Measurements from ENCODE around the gene MITF. TPM values are rescaled to one million over a fixed set of nuclear protein-coding genes. Genes with fewer than 3 reads are reported as not detected.

MITF gene
- total RNA-seq, 1 experiment from 2014 or later = 1.9 TPM

- TF ChIP-seq EGR1 (IDR thresholded peaks at IDR 0.05; ENCODE audit: low read depth) (no peak), CBX3 (IDR thresholded peaks at IDR 0.05; ENCODE audit: low read depth) (no peak)
Measured at GRCh38 chr3:69938061-69938460, 198.8 kb downstream of the MITF start (continued).

GRCh38 chr3:69938931-69939330 lies 199.7 kb downstream of the MITF start:
- TF ChIP-seq CBX3 (IDR thresholded peaks at IDR 0.05; ENCODE audit: low read depth) = no peak
- no peak for TF ChIP-seq POLR2A (IDR thresholded peaks at IDR 0.05; ENCODE audit: borderline replicate concordance, extremely low read depth, insufficient read depth, insufficient read length)
- no peak for TF ChIP-seq EZH2 (IDR thresholded peaks at IDR 0.05)
- no peak for TF ChIP-seq EGR1 (IDR thresholded peaks at IDR 0.05; ENCODE audit: low read depth)
- TF ChIP-seq SRF (IDR thresholded peaks at IDR 0.05; ENCODE audit: low read depth) = no peak
- no peak for TF ChIP-seq ZBTB33 (IDR thresholded peaks at IDR 0.05; ENCODE audit: extremely low read depth, insufficient replicate concordance, low read length)
- no peak for TF ChIP-seq ZFX (IDR thresholded peaks at IDR 0.05)
- no peak for TF ChIP-seq SP1 (IDR thresholded peaks at IDR 0.05; ENCODE audit: low read depth)
- no peak for TF ChIP-seq JUND (IDR thresholded peaks at IDR 0.05)
- no peak for TF ChIP-seq YY1 (IDR thresholded peaks at IDR 0.05; ENCODE audit: extremely low read depth, insufficient replicate concordance, low read depth, low read length)
- TF ChIP-seq CEBPB (IDR thresholded peaks at IDR 0.05; ENCODE audit: low read depth) = no peak
- no peak for TF ChIP-seq SIN3A (IDR thresholded peaks at IDR 0.05; ENCODE audit: low read depth)
- no peak for TF ChIP-seq TCF7L2 (IDR thresholded peaks at IDR 0.05; ENCODE audit: borderline replicate concordance, extremely low read depth, insufficient read depth, insufficient read length)
- TF ChIP-seq FOSL1 (IDR thresholded peaks at IDR 0.05; ENCODE audit: low read depth) = no peak
- TF ChIP-seq MAX (IDR thresholded peaks at IDR 0.05) = no peak
- TF ChIP-seq POLR2AphosphoS5 (IDR thresholded peaks at IDR 0.05; ENCODE audit: low read depth, low read length) = no peak
- no peak for TF ChIP-seq EZH2phosphoT487 (IDR thresholded peaks at IDR 0.05; ENCODE audit: borderline replicate concordance)
- TF ChIP-seq ATF3 (IDR thresholded peaks at IDR 0.05) = no peak
- DNase-seq (ENCODE audit: low read depth, low spot score) (no peak), ATAC-seq (no peak)
- no TSS peak for BruUV-seq (replicated peaks)
- H2AFZ ChIP-seq (ENCODE audit: low read depth, low read length, poor library complexity, severe bottlenecking) = no peak overlapping the region
- no peak overlapping the region for H3K4me2 ChIP-seq (ENCODE audit: low read length)
- ChIA-PET POLR2A (no interaction called here), CTCF (no interaction called here), RAD21 (ENCODE audit: low non-redundant PET in 1 of 2, low total read pairs in 2 of 2, uncharacterized antibody in 2 of 2, unreplicated experiment in 2 of 2) (no interaction called here)
- H3K9ac ChIP-seq (ENCODE audit: low read length) = no peak overlapping the region
- no peaks in the 10 kb centered on the region for H3K4me1 ChIP-seq (ENCODE audit: control insufficient read depth in 1 of 2, insufficient read depth in 2 of 2, low read length in 2 of 2)
- no peaks in the 10 kb centered on the region for H3K79me2 ChIP-seq (ENCODE audit: insufficient read depth, low read length)
- H3K27me3 ChIP-seq (ENCODE audit: insufficient read depth, low read length) = no peaks in the 10 kb centered on the region
- H3K27ac ChIP-seq (ENCODE audit: low read depth, low read length) = no peak overlapping the region
- H4K20me1 ChIP-seq (ENCODE audit: insufficient read depth) = no peaks in the 10 kb centered on the region
- no peak overlapping the region for H3K4me3 ChIP-seq (replicated peaks in 1 of 2; ENCODE audit: low read depth in 1 of 2, low read length in 2 of 2)
- no peaks in the 10 kb centered on the region for H3K36me3 ChIP-seq (ENCODE audit: control insufficient read depth in 1 of 2, insufficient read depth in 2 of 2, low read length in 2 of 2)
- no peaks in the 10 kb centered on the region for H3K9me3 ChIP-seq (ENCODE audit: control insufficient read depth in 1 of 2, insufficient read depth in 1 of 2, low read depth in 1 of 2, low read length in 2 of 2)
- intact Hi-C loops (cut with micrococcal nuclease) = no loop called here
- no peaks in the 10 kb centered on the region for H3K9me2 ChIP-seq (ENCODE audit: insufficient read depth)

Data from HCT116 (cell line).